GM18861 (cell line): Measurements from ENCODE around the gene RNPC3.
"Not testable (repeated sequence)": the region's sequence is repeated elsewhere in the genome, so short reads cannot be mapped to it uniquely, and the experiment has no call there.

Source experiments
- ATAC-seq: cut with Tn5 transposase; IDR thresholded peaks from one replicate; pipeline ENCODE4 v1.9.1; 2021; ENCODE audit not compliant: unreplicated experiment

The RNPC3 gene

GRCh38 chr1:103560427-103560826, 34.9 kb downstream of the RNPC3 start:
- no peak for ATAC-seq

DNA sequence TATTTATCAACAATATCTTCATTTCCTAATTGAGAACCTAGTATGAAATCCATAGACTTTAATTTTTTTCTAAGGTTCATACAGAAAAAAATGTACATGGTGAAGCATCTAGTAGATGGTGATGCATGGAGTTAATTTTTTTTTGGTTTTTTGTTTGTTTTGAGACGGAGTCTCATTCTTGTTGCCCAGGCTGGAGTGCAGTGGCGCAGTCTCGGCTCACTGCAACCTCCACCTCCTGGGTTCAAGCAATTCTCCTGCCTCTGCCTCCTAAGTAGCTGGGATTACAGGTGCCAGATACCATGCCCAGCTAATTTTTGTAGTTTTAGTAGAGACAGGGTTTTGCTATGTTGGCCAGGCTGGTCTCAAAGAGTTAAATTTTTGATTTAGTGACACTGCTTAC, 35.6 kb downstream of the RNPC3 start:
- ATAC-seq: not testable (repeated sequence)

DNA sequence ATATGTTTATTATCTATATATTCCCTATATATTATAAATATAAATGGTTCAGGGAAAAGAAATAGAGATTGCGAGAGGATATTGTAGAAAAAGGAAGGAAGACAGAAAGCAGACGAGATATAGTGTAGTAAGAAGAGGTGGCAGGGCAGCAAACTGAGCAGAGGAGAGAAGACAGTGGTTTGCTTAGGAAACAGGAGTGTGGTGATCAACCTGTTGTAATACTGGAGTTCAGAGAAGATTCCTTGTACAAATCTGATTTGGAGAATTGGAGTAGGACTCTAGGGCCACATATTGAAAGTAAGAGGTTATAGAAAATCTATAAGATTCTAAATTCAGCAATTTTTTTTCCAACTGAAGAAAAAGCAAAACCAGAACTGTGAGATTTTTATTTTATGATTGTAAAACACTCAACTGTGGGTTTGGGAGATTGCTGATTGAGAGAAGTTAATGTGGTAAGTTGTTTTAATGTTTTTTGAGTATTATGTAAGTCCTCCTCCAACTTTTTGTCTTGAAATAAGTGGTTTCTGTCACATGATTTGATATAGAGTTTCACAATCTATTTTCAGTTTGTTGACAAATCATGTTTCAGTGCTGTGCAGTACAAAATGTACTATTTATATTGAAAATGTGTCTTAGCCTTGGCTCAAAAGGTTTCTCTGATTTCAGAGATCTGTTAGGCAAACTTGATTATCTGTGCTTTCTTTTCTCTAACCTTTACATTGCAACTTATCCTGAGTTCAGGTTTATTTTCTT, 36.3 kb downstream of the RNPC3 start:
- peak; percentile 88 for ATAC-seq

- no peak for ATAC-seq
Observed at GRCh38 chr1:103563056-103563455, 37.6 kb downstream of the RNPC3 start.

DNA sequence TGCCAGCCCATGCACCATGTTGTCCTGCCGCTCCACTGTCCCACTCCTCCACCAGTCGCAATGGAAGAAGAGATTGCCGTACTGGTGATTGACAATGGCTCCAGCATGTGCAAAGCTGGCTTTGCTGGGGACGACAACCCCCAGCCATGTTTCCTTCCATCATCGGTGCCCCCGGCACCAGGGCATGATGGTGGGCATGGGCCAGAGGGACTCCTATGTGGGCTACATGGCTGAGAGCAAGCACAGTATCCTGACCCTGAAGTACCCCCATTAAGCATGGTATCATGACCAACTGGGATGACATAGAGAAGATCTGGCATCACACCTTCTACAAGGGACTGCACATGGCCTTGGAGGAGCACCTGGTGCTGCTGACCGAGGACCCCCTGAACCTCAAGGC, 44.0 kb downstream of the RNPC3 start:
- no peak for ATAC-seq

GRCh38 chr1:103571289-103571688, 45.8 kb downstream of the RNPC3 start, which contains the start of gene AMY2B:
Gene AMY2B (plus strand): TSS chr1:103571589. CDS start chr1:103571603, 14 bp downstream.
- not testable (repeated sequence) for ATAC-seq

DNA sequence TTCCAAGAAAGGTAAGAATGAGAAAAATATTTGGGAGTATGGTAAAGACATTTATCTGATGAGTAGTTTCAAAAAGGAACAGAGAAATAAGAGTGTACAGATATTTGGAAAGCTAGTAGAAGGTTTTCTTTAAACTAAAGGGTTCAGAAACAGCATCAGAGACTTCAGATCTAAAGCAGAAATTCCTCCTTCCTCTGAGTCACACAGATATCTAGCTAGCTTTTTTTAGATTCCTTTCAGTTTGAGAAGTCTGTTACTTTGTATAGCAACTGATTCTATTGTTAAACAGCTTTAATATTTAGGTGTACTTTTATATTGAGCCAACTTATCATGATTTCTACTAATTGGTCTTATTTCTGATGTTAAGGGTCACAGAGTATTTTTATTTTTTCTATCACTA, 50.6 kb downstream of the RNPC3 start:
- ATAC-seq: no peak

DNA sequence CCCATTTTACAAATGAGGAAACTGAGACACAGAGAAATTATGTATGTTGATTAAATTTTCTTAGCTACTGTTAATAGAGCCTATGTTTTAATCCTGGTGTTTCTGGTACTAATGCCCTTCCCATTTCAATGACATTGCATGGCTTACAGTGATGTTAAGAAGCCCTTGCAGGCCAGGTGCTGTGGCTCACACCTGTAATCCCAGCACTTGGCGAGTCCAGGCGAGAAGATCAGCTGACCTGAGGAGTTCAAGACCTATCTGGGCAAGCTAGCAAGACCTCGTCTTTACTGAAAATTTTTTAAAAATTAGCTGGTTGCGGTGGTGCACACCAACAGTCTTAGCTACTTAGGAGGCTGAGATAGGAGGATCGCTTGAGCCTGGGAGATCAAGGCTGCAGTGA, 51.3 kb downstream of the RNPC3 start:
- ATAC-seq: not testable (repeated sequence)

DNA sequence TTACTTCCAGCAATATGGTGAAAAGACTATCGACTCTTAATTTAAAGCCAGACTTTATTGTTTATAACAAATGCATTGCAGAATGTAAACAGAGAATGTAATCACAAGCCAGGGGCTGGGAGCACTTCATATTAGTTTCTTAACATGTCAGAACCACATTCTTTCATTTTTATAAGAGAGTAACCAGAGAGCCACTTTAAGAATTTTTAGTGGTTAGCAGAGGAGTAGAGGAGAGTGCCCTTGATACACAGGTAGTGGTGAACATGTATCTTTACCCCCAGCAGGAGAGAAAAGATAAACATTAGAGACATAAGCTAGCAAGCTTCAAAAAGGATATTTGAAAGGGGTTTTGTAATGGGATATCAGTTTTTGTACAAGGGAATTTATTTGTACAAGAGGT, 57.0 kb downstream of the RNPC3 start:
- no peak for ATAC-seq

GRCh38 chr1:103583887-103584286, 58.4 kb downstream of the RNPC3 start:
- no peak for ATAC-seq

- no peak for ATAC-seq
Observed at GRCh38 chr1:103584537-103584936, 59.0 kb downstream of the RNPC3 start.

DNA sequence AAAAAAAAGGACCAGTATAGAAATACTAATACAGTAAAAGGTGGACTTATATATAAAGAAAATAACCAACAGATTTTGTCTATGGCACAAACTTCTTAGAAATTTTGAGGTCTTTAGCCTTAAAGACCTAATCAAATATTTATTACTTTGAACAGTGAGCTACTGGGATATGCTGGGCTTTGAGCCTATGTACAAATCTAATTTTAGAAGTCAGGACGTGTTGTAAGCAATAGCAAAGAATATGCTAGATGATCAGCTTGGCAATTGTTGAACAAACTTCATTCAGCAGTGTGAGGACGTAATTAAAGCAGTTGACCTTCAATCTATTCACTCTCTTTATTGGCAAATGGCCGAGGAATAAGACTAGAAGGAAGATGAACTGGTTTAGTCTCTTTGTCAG, 77.2 kb downstream of the RNPC3 start:
- ATAC-seq: not testable (repeated sequence)
